GM06990 (cell line): Measurements from ENCODE around the gene SLC6A19.

Source experiments
- DNase-seq: peaks from one replicate; pipeline ENCODE4 v3.0.0-alpha.2; 2011; ENCODE audit not compliant: insufficient read length; ENCODE audit errors: extremely low read depth
- H3K27me3 ChIP-seq: replicated peaks from 2 replicates; pipeline ENCODE4 v1.6.0; 2011; ENCODE audit warnings: low read length; ENCODE audit not compliant: control insufficient read depth, insufficient read depth
- H3K36me3 ChIP-seq: 2 replicates; pipeline ENCODE4 v1.5.1; 2011; ENCODE audit warnings: low read length; ENCODE audit not compliant: control insufficient read depth, insufficient read depth
- H3K4me3 ChIP-seq: replicated peaks from 2 replicates; pipeline ENCODE4 v1.5.1; 2011; ENCODE audit warnings: low read depth, mild to moderate bottlenecking, control low read depth, low read length
- CTCF ChIP-seq: IDR thresholded peaks from 2 replicates; pipeline ENCODE4 v1.5.1; 2011; ENCODE audit warnings: low read length, control low read depth, mild to moderate bottlenecking, inconsistent platforms; ENCODE audit not compliant: insufficient read depth, poor library complexity, severe bottlenecking

SLC6A19 gene

GRCh38 chr5:1257363-1257762 is 56.0 kb downstream of the SLC6A19 start:
- no peak for DNase-seq

GRCh38 chr5:1257841-1258240 is 56.4 kb downstream of the SLC6A19 start:
- Histone ChIP-seq H3K36me3 (no peaks in the 10 kb centered on the region), H3K27me3 (no peaks in the 10 kb centered on the region; the same call in none of the 2 replicates), H3K4me3 (no peak overlapping the region)
- DNase-seq: no peak
- TF ChIP-seq CTCF: no peak

More at GRCh38 chr5:1257363-1257762, 56.0 kb downstream of the SLC6A19 start:
- TF ChIP-seq CTCF: no peak
- Histone ChIP-seq H3K27me3 (no peaks in the 10 kb centered on the region; the same call in none of the 2 replicates), H3K36me3 (no peaks in the 10 kb centered on the region), H3K4me3 (no peak overlapping the region)

- no peak for TF ChIP-seq CTCF
- H3K4me3 ChIP-seq: no peak overlapping the region
These were observed 58.5 kb downstream of the SLC6A19 start for GRCh38 chr5:1259806-1260480.

GRCh38 chr5:1261643-1262042 is 60.2 kb downstream of the SLC6A19 start:
- Histone ChIP-seq H3K27me3 (no peaks in the 10 kb centered on the region; the same call in 1 of the 2 replicates), H3K4me3 (no peak overlapping the region), H3K36me3 (no peaks in the 10 kb centered on the region)
- no peak for DNase-seq
- no peak for TF ChIP-seq CTCF

More at GRCh38 chr5:1259806-1260480, 58.5 kb downstream of the SLC6A19 start:
- DNase-seq: no peak
- Histone ChIP-seq H3K36me3 (no peaks in the 10 kb centered on the region), H3K27me3 (no peaks in the 10 kb centered on the region; the same call in 1 of the 2 replicates)

GRCh38 chr5:1262381-1262780 is 61.0 kb downstream of the SLC6A19 start:
- Histone ChIP-seq H3K36me3 (no peaks in the 10 kb centered on the region), H3K27me3 (no peaks in the 10 kb centered on the region; the same call in 1 of the 2 replicates), H3K4me3 (no peak overlapping the region)
- no peak for DNase-seq
- TF ChIP-seq CTCF: no peak
